Brain pericyte (primary cell): ENCODE measurements around the gene LVRN.

Source experiments
- DNase-seq: peaks from one replicate; pipeline ENCODE4 v3.0.0-alpha.2; 2012; ENCODE audit warnings: low read depth, low spot score

LVRN gene

DNA sequence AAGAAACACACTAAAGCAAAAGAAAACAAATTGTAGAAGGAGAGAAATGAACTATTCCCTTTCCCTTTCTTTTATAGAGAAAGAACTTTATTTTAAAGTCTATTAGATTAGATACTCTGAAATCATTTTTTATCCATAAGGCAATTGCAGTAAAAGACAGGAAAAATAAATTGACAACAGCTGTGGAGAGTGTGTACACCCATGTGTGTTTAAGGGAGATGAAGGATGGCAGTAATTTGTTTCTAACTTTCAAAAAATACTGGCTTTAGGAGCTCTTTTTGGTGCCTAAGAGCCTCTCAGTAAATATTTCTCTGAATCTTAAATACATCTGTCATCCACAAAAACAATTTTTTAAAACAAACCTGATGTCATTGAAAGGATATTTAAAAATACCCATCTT, 51.7 kb downstream of the LVRN start:
- no peak for DNase-seq

DNA sequence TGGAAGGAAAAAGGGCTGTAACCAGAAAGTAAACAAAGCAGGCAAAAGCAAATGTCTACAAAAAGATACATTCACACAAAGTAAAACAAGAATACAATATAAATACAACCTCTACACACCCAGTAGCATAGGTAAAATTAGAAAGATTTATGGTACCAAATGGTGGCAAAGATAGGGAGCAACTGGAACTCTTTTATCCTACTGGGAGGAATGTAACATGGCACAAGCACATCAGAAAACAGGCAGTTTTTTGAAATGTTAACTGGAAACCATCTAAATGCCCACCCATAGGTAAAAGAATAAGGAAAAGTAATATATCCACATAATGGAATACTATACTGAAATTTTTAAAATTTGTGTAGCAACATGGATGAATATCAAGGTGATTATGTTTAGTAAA, 61.3 kb downstream of the LVRN start:
- DNase-seq: no peak

DNA sequence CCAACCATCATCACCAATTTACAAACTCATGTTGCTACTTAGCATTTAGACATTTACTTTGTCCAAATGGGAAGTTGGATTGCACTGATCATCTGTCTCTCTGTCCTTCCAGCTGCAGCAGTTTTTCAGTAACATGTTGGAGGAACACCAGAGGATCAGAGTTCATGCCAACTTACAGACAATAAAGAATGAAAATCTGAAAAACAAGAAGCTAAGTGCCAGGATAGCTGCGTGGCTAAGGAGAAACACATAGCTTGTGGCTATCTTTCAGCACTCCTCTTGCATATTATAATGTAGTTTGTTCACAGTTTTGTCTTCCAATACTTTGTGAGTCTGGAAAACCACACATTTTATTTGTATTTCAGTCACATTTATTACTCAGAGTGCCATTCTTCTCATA, 63.6 kb downstream of the LVRN start:
- DNase-seq: no peak

DNA sequence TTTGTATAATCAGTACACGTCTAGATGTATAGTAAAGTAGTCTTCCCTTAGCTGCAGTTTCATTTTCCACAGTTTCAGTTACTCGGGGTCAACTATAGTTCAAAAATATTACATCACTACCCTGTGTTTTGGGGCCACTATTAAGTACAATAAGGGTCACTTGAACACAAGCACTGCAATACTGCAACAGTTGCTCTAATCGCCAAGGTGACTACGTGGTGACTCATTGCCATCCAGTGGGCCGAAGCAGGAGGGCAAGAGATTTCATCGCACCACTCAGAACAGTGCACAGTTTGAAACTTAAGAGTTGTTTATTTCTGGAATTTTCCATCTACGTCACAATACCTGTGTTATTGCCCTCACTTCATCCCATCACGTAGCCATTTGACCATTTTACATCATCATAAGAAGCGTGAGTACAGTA, 69.8 kb downstream of the LVRN start, which contains the start of gene ARL14EPL:
Gene ARL14EPL (plus strand): TSS at position 379 of the 424 bp plus-strand sequence. CDS start 18,994 bp downstream, outside the sequence.
- DNase-seq: peak; percentile 61

DNA sequence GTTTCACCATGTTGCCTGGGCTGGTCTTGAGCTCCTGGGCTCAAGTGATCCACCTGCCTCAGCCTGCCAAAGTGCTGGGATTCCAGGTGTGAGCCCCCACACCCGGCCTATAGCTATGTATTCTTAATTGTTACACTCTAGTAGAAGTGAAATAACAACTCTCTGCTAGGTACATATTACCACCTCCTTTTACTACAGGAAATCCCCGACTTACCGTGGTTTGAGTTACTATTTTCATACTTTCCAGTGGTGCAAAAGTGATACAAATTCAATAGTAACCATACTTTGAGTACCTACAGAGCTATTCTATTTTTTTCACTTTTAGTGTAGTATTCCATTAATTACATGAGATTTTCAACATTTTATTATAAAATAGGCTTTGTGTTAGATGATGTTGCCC, 70.7 kb downstream of the LVRN start:
- DNase-seq: no peak

DNA sequence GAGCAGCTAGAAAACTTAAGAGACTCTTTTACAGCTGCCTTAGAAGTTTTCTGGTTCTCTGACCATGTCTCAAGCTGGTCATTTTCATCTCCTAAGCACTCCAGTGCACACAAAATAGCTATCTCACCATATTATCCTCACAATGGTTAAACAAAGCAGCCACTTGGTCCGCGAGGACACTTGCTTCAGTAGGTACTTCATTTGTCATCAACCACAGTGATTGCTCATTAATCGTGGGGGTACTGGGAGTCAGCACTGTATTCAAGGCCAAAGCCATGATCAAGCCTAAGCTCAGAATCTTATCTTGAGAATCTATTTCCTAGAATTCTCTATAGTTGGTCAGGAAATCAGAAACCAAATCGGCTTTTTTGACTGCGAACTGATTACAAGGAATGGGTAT, 72.8 kb downstream of the LVRN start:
- no peak for DNase-seq

DNA sequence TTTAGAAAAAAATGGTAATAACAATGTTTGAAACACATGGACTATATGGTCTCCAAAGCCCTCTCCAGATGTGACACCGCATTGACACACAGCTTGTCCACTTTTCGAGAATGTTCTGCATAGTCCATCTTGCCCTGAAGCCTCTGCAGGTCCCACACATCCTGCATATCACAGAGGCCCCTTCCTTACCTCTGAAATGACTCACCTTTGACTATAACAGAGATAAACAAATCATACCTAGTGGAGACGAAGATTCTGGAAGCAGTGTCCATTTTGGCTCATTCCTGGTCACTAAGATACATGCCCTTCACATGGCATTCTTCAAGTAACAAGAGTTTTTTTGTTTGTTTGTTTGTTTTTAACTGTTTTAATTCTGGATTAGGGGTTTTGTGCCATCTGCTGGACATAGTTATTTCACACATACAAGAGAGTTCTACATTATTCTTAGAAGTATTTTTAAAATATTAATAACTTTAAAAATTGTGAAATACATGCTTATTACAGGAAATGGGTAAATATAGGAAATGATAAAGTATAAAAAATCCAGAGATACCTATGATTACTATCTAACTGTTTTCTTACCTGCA, 75.1 kb downstream of the LVRN start:
- DNase-seq: no peak

DNA sequence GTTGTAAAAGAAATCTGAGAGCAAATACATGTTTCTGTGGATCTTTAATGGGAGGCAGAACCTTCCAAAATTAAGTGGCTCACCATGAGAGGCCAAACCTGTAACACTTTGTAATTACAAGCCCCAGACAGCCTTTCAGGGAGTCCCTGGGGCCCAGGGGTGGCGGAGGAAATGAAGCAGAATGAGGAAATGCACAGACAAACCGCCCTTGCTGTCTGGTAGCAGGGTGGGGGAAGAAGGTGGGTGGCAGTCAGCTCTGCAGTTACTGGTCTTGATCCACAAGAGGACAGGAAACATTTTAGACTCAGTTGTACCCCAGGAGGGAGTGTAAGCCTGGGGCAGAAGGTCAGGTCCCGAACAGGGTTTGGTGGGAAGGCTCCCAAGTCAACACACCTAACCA, 76.5 kb downstream of the LVRN start:
- DNase-seq: no peak

DNA sequence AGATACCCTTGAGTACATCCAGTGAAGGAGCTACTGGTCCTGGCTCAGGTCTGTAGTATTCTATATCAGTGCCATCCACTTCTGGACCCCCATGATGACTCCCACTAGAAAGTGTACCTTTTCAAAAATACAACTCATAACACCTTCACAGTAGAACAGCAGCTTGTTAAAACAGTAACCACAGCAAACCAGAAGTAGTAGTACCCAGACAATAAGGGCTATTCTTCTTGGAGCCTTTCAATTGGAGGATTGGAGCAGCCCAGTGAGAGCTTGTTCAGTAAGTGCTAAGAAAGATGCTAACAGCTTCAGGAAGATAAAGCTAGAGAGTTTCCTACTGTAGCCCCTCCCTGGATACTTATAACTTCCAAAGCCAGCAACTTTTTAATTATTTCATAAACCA, 80.1 kb downstream of the LVRN start:
- no peak for DNase-seq

DNA sequence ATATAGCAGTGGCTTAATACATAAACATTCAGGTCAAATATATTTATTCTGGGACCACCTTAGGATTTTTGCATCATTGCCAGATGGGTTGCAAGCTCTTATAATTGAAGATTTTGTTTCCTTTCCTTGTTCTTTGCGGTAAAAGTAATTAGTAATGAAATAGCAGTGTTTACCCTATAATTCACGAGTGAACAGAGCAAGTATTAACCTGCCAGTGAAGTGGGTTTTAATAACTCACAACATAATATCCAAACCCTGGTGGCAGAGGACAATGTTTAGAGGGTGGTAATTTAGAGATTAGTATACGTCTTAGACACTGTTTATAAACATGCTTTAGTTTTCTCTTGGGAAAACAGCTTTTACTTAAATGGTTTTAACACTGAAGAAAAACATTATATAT, 81.8 kb downstream of the LVRN start:
- DNase-seq: no peak

DNA sequence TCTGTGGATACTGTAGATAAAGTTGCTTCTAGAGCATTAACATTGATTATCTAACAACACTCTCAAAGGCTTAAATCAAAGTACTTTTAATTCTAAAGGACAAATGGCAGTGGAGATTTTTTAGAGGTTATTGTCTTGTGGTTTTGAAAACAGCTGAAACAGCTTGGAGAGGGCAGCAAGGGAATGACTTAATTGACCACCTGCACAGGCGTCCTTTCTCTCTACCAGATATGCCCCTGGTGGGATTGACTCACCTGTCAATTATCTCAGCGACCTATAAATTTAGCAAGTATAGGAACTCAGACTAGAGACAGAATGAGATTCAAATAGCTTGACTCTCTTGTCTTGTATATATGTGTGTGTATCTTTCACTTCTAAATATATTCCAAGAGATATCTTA, 83.5 kb downstream of the LVRN start:
- no peak for DNase-seq

DNA sequence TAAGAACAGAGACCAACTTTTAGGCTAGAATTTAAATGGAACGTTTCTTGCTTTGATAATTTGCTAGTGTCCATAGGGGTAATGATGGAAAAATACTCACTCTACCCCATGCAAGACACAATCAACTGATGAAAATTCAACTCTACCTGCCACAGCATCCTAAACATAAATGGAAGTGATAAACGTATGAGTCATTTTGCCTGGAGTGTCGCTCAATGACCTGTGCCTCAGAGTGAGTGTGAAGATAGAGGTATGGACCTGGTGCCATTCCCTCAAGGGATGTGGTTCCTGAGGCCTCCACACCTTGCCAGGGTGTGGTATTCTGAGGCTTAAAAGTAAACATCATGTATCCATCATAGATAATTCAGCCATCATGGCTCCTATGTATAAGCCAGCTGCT, 84.0 kb downstream of the LVRN start:
- no peak for DNase-seq

DNA sequence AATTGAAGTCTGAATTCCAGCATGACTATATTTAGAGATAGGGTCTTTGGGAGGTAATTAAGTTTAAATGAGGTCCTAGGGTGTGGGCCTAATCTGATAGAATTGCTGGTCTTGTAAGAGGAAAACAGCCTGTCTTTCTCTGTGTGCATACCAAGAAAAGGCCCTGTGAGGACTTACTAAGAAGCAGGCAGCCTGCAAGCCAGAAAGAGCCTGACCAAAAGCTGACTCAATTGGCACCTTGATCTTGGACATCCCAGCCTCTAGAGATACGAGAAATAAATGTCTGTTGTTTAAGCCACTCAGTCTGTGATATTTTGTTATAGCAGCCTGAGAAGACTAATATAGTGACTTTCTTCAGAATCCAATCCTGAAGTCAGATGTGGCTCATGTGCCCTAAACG, 84.5 kb downstream of the LVRN start:
- no peak for DNase-seq

DNA sequence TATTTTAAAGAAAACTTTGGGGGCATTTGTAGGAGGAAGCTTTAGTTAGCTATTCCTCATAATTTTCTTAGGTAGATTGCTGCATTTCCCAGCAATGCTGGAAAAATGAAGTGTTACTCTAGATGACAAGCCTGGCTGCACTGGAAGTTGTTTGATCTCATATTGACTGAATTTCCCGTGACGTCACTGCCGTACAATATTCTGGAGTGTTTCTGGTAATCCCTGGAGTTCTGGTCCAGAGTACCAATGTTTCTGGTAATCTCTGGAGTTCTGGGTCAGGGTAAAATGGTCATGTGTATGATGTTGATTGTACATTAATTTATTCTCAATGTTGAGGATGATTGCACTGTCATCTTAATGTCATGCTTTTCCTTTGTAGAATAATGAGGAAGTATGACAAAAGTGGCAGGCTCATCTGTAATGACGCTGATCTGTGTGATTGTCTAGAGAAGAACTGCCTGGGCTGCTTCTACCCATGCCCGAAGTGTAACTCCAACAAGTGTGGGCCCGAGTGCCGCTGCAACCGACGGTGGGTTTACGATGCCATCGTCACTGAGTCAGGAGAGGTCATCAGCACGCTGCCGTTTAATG, 96.2 kb downstream of the LVRN start:
- DNase-seq: no peak

DNA sequence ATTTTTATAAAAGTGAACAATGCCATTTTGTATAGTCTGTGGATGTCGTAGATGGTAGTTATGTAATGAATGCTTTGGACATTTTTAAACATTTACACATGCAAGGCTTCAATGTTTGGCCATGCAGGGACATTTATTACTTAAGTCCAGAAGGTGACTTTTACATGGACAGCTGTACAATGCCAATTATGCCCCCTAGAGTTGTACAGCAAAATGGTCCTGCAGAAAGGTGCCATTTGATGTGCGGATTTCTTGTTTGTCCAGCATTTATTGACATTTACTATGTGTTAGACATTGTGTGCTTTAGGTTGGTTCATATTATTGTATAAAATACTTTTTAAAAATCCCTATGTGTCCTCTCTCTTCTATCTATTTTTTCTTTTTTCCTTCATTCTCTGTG, 100.1 kb downstream of the LVRN start:
- no peak for DNase-seq

DNA sequence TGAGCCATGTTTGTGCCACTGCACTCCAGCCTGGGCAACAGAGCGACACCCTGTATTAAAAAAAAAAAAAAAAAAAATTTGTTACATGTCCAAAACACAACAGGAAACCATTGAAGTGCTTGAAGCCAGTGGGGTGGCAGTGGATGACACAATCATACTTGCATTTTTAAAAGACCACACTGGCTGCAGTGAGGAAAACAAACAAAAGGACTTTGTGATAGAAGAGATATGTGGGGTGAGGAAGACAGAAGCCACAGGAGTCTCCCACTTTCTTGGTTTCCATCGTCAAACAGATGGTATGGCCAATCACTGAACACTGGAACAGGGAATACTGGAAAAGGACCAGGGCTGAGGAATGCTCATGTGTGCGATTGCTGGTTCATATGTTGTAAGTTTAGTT, 101.7 kb downstream of the LVRN start:
- no peak for DNase-seq

DNA sequence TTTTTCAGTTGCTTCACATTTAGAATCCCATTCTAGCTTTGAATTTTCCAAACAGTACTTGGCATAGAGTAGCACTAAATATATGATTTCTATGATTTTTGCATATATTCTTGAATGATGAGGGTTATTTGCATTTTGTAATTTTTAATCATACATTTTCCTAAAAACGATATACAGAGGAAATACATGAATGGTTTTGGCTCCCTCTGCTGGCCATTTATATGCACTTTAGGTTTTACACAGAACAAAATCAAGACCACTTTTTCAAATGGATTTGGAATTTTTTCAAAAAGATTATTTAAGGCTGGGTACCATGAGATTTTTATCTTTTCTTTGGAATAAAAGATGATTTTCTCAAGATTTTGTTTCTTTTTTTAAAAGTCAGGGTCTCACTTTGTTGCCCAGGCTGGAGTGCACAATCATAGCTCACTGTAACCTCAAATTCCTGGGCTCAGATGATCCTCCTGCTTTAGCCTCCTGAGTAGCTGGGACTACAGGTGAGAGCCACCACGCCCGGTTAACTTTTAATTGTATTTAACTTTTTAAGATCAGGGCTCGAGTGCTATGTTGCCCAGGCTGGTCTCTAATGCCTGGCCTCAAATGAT, 105.9 kb downstream of the LVRN start:
- DNase-seq: no peak

DNA sequence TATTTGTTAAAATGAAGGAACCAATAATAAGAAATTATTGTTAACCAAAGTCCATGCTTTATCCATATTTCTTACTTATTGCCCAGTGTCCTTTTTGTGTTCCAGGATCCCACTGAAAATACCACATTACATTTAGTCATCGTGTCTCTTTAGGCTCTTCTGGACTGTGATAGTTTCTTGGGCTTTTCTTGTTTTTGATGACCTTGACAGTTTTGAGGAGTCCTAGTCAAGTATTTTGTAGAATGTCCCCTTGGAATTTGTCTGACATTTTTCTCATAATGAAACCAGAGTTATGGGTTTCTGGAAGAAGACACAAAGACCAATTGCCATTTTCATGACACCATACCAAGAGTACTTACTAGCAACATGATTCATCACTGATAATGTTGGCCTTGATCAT, 108.9 kb downstream of the LVRN start:
- no peak for DNase-seq

DNA sequence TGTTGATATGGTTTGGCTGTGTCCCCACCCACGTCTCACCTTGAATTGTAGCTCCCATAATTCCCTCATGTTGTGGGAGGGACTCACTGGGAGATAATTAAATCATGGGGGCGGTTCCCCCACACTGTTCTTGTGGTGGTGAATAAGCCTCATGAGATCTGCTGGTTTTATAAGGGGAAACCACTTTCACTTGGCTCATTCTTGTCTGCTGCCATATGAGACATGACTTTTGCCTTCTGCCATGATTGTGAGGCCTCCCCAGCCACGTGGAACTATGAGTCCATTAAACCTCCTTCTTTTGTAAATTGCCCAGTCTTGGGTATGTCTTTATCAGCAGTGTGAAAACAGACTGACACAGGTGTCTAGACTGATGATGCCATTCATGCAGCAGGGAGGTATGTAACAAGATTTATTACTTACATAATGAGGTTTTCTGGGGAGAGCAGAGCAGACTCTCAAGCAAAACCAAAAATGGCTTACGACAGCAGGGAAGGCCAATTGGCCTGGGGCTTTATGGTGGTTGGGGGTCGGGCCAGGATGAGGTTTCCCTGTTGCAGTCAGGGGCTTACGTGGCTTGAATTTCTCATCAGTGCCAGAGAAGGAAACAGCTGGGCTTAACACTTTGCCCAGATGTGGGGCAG, 113.0 kb downstream of the LVRN start:
- DNase-seq: no peak

DNA sequence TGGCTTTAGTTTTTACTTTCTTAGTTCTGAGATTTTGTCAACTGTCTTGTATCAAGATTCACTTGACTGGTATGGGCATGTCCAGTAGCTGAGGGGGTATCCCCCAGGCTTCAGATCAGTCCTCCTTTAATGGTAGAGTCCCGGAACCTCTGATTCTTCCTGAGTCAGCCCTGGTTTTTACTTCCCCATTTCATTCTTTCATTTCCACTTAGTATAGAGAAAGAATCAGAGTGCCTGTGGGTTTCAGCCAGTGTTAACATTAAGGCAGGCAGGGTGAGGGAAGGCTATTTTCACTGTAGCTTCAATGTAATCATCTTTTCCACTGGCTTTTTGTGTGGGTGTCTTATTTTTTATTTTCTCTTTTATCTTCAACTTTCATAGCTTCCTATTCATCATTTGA, 114.2 kb downstream of the LVRN start:
- DNase-seq: no peak
